ENCODE measurements around the gene ST6GALNAC1.

ST6GALNAC1 gene

GRCh38 chr17:76601065-76601464, 42.5 kb downstream of the ST6GALNAC1 start:
- TF ChIP-seq CTCF (IDR thresholded peaks at IDR 0.05; ENCODE audit: unreplicated experiment in 3 of 3), result no peak
- no peaks in the 10 kb centered on the region for H3K9me3 Mint-ChIP-seq
- peaks cover 11% of the 10 kb centered on the region for H3K27me3 Mint-ChIP-seq (ENCODE audit: low read depth)
- H3K4me3 Mint-ChIP-seq, result no peak overlapping the region
- H3K27ac Mint-ChIP-seq, result no peak overlapping the region
- H3K36me3 Mint-ChIP-seq (ENCODE audit: low read depth), result peaks cover 4% of the 10 kb centered on the region
- peaks cover 6% of the 10 kb centered on the region for H3K4me1 Mint-ChIP-seq

- no peak overlapping the region for H3K4me3 Mint-ChIP-seq
These were observed 43.7 kb downstream of the ST6GALNAC1 start for GRCh38 chr17:76599694-76600460.

DNA sequence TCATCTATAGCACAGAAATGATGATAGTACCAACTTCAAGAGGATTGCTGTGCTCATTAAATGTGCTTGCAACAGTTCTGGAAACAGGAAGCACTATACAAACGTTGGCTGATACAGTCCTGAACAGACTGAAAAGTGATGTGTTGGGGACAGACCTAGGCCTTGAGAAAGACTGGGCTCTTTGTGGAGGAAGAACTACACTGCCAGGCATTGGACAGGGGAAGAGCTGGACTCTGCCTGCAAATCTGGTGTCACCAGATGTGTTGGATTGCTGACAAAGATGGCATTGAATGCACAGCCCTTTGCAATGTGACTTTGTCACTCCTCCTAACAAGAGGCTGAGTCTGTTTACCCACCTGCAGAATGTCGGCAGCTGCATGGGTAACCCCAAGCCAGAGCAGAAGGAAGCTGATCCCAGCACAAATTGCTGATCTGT, 45.5 kb downstream of the ST6GALNAC1 start:
- no peak for TF ChIP-seq CTCF (IDR thresholded peaks at IDR 0.05; ENCODE audit: unreplicated experiment in 3 of 3)
- Mint-ChIP-seq H3K27me3 (ENCODE audit: low read depth) (peaks cover 11% of the 10 kb centered on the region), H3K4me3 (no peak overlapping the region), H3K36me3 (ENCODE audit: low read depth) (peaks cover 3% of the 10 kb centered on the region), H3K27ac (no peak overlapping the region), H3K4me1 (peaks cover 6% of the 10 kb centered on the region), H3K9me3 (no peaks in the 10 kb centered on the region)

More at GRCh38 chr17:76599694-76600460, 43.7 kb downstream of the ST6GALNAC1 start:
- peaks cover 6% of the 10 kb centered on the region for H3K4me1 Mint-ChIP-seq
- no peaks in the 10 kb centered on the region for H3K9me3 Mint-ChIP-seq
- H3K27ac Mint-ChIP-seq, result no peak overlapping the region
- H3K27me3 Mint-ChIP-seq (ENCODE audit: low read depth), result peaks cover 11% of the 10 kb centered on the region
- peaks cover 4% of the 10 kb centered on the region for H3K36me3 Mint-ChIP-seq (ENCODE audit: low read depth)
- no peak for TF ChIP-seq CTCF (IDR thresholded peaks at IDR 0.05; ENCODE audit: unreplicated experiment in 3 of 3)

- no peak overlapping the region for H3K4me3 Mint-ChIP-seq
- H3K27me3 Mint-ChIP-seq (ENCODE audit: low read depth), result peaks cover 11% of the 10 kb centered on the region
- TF ChIP-seq CTCF (IDR thresholded peaks at IDR 0.05; ENCODE audit: unreplicated experiment in 3 of 3), result no peak
- no peaks in the 10 kb centered on the region for H3K36me3 Mint-ChIP-seq (ENCODE audit: low read depth)
- no peaks in the 10 kb centered on the region for H3K9me3 Mint-ChIP-seq
- no peak overlapping the region for H3K27ac Mint-ChIP-seq
- peaks cover 6% of the 10 kb centered on the region for H3K4me1 Mint-ChIP-seq
These were observed 46.2 kb downstream of the ST6GALNAC1 start for GRCh38 chr17:76597156-76598003.

DNA sequence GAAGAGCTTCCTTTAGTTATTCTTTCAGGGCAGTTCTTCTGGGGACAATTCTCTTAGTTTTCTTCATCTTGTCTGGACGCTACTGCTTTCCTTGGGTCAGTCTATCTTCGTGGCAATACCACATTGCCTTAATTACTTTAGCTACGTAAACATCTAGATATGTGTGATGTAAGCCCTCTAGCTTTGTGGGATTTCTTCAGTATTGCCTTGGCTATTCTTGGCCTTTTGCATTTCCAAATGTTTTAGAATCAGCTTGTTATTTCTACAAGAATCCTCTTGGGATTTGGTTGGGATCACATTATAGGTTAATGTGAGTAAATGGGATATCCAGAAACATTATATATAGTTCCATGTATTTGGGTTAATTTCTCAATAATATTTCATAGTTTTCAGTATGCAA, 48.9 kb downstream of the ST6GALNAC1 start:
- no peak for TF ChIP-seq CTCF (IDR thresholded peaks at IDR 0.05; ENCODE audit: unreplicated experiment in 3 of 3)
- H3K27me3 Mint-ChIP-seq (ENCODE audit: low read depth), result peaks cover 15% of the 10 kb centered on the region
- peaks cover 2% of the 10 kb centered on the region for H3K4me1 Mint-ChIP-seq
- H3K36me3 Mint-ChIP-seq (ENCODE audit: low read depth), result no peaks in the 10 kb centered on the region
- H3K4me3 Mint-ChIP-seq, result no peak overlapping the region
- peaks cover under 1% of the 10 kb centered on the region for H3K9me3 Mint-ChIP-seq
- no peak overlapping the region for H3K27ac Mint-ChIP-seq
